ENCODE measurements around the gene MTPN.

MTPN gene

GRCh38 chr7:135877805-135878204 lies 99.4 kb downstream of the MTPN start:
- no peak for DNase-seq

All from DMS 273 treated with DMSO at 0.1 percent for 48 hours (cell line).